GM12865 (cell line): ENCODE measurements around the gene ZFHX3.
A peak's percentile ranks its signal among the peaks of the same experiment; 100 is the strongest.

Experiments
- DNase-seq: peaks from one replicate; pipeline ENCODE4 v3.0.0; 2010; ENCODE audit warnings: low read depth
- H3K4me3 ChIP-seq: 2 replicates; pipeline ENCODE4 v1.5.1; 2011; ENCODE audit warnings: mild to moderate bottlenecking, low read depth, low read length, control low read depth
- TF ChIP-seq, protein P1 (sequence below): IDR thresholded peaks from 2 replicates; pipeline ENCODE4 v1.5.1; 2011; ENCODE audit warnings: low read length, control low read depth, low read depth, inconsistent platforms; ENCODE audit not compliant: insufficient read depth; ENCODE audit errors: missing control alignments

The ZFHX3 gene

DNA sequence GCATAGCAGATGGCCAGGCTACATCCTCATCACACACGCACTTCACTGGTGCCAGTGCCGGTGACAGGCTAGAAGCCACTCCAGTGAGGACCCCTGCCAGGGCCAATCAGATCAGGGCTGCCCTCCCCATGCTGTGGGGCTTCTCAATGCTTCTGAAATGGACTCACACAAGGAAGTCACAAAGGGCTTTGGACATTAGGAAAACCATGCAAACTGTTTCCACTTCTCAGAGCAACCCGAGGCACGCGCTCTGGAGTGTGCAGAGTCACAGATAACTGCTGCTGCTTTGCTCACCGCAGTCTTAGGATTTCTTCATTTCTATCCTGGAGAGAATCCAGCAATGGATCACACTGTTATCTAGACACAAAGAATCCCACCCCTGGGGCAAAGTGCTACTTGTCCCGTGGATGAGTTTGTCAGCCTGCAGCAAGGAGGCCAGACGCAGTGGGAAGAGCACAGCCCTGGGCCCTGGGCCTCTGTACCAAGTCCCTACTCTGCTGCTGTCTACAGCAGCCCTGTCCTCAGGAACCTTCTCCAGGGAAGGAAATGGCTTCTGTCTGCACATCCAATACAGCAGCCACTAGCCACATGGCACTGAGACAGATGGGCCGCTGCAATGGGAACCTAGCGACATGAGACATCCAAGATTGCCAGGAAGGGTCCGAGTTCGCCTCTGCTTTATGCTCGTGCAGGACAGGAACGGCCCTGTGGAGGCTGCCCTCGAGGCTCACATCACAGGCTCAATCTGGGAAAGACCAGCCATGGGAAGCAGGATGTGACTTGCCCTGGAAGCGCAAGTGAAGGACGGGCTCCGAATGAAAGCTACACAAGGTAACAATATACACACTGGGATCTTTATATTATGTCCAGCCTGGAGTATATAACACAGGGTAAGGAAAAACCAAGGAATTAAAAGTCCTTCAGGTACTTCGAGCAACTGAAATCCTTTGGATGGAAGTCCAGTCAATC lies 169.3 kb downstream of the ZFHX3 start:
- no peak for DNase-seq
- TF ChIP-seq, protein P1, sequence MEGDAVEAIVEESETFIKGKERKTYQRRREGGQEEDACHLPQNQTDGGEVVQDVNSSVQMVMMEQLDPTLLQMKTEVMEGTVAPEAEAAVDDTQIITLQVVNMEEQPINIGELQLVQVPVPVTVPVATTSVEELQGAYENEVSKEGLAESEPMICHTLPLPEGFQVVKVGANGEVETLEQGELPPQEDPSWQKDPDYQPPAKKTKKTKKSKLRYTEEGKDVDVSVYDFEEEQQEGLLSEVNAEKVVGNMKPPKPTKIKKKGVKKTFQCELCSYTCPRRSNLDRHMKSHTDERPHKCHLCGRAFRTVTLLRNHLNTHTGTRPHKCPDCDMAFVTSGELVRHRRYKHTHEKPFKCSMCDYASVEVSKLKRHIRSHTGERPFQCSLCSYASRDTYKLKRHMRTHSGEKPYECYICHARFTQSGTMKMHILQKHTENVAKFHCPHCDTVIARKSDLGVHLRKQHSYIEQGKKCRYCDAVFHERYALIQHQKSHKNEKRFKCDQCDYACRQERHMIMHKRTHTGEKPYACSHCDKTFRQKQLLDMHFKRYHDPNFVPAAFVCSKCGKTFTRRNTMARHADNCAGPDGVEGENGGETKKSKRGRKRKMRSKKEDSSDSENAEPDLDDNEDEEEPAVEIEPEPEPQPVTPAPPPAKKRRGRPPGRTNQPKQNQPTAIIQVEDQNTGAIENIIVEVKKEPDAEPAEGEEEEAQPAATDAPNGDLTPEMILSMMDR, result no peak
- H3K4me3 ChIP-seq, result no peak overlapping the region

DNA sequence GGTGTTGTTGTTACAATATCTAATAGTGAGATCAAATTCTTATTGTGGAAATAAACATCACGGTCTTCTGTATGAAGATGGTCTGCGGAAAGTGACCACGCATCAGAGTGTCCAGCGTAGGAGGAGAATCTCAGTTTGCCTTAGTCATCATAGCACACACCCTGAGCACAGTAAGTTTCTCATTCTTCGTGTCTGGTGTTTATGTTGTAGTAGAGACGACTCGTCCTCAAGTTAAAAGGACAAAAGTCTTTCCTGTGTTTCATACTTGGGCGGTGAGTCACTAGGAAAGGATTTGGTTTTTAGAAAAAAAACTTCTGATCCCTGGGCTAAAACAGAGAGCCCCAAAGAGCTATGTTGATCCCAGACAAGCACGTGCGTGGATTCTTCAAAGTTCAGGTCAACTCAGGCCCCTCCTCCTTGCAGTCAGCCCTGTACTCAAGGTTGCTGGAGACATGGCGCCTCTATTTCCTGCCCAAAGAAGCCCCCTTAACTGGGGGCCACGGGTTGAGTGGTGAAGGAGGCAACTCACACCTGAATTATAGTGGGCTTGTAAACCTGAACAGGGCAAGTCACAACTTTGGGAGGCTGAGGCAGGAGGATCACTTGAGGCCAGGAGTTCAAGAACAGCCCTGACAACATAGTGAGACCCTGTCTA lies 170.4 kb downstream of the ZFHX3 start:
- TF ChIP-seq, protein P1, result no peak
- no peak for DNase-seq
- no peak overlapping the region for H3K4me3 ChIP-seq

DNA sequence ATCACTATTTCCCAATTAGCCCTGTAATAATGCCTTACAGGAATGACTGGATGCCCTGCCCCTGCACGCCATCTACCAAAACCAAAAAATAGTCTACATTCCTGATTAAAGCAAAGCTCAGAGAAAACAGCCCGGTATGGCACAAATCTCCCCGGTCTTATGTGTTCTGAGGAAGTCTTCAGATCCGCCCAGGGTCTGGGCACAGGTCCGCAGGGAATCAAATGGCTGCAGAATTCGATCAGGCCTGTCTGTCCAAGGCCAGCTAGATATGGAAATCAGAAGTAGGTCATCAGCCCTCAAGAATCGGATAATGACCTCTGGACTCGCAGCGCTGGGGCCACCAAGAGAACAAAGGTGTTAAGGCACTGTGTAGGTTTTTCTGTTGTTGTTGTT lies 171.0 kb downstream of the ZFHX3 start:
- TF ChIP-seq, protein P1, result no peak
- DNase-seq, result no peak
- H3K4me3 ChIP-seq, result no peak overlapping the region

DNA sequence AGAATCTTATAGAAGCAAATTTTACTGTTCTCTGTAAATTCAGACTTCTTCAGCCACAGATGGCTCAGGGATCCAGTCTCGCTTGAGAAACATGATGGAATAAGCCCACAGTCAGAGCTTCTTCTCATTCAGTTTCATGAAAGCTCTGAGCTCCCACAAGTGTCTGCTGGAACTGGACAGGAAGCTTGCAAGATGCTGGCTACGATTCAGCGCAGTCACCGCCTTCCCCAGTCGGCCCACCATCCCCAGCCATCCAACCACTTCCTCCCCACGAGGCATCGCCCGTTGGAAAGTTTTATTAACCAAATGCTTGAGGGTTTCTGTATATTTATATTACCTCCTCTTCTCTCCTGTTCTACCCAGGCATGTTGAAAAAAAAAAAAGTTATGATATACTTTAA lies 171.7 kb downstream of the ZFHX3 start:
- H3K4me3 ChIP-seq, result no peak overlapping the region
- DNase-seq, result peak; percentile 16
- TF ChIP-seq, protein P1, result no peak

DNA sequence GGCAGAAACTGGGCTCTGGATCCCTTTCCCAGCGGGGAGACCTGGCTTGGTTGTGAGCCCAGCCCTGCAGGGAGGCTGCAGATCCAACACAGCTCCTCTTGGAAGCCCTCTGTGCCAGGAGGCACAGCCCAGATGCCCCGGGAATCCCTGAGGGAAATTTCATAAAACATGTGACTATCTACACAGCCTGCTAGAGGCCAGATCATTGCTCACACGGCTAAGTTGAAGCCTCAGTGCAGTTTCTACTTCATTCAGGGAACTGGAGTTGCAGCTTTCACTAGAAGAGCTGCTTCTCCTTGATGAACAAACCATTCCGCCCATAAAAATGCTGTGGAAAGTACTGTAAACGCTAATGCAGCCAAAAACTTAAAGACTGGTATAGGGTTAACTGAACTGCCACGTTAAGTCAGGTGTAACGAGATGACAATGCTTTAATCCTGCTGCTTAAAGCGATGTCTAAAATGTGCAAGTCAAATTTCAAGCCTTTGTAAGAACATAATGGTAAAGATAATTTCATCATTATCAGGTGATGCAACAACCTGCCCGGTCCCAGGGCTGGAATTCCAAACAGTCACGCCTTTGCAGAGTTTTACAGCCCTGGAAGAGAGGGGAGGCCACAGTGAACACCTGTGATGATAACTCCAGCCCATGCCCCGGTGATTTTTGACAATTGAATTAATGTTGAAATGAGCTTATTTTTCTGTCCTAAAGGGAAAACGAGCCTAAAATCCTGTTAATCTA lies 172.5 kb downstream of the ZFHX3 start:
- no peak for DNase-seq
- TF ChIP-seq, protein P1, result no peak
- H3K4me3 ChIP-seq, result no peak overlapping the region

DNA sequence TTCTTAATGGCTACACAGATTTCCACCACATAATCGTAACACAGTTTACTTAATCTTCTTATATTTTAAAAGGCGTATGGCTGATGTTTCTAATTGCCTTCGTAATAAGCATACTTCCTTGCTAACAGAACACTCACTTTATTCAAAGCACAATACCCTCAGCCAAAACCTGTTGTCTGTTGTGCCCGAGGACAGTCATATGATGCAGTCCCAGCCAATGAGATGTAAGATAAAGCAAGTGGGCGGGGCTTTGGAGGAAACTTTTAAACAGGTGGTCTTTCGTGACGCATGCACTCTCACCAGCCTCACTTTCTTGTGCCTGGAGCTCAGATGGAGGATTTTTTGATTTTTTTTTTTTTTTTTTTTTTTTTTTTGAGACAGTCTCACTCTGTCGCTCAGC lies 174.1 kb downstream of the ZFHX3 start:
- no peak for DNase-seq
- TF ChIP-seq, protein P1, result no peak
- no peak overlapping the region for H3K4me3 ChIP-seq
